NCI-H2029 (cell line): ENCODE data around the gene GFOD2.

Experiments used
- DNase-seq: peaks from one replicate; lab custom pipeline; 2025; lab: John Stamatoyannopoulos, UW

GFOD2 gene

DNA sequence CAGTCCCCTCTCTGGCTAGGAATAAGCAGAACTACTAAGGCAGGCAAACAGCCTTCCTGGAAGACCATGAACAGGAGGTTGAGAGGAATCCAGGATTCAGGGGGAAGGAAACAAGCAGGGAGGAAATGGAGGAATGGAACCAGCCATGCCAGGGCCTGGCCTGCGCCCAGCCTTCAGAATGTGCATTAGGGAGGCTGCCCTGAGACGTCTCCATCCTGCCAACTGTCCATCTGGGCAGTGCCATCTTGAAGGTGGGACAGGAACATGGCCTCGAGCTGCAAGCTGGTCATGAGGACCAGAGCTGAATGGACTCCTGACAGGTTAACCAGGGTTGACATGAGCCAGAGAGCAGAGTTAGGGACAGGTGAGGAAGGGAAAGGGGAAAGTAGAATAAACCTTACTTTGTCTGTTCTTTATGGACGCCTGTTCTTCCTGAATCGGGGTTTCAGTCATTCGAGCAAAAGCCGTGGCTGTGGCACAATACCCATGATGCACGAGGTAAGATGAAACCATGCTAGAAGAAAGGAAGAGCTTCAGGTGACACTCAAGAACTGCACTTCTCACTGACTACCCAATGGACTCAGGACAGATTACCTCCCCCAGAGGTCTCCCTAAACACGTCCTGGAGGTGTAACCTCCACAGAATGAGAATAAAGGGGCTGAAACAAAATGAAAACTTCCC is 12.1 kb upstream of the GFOD2 start:
- no peak for DNase-seq

DNA sequence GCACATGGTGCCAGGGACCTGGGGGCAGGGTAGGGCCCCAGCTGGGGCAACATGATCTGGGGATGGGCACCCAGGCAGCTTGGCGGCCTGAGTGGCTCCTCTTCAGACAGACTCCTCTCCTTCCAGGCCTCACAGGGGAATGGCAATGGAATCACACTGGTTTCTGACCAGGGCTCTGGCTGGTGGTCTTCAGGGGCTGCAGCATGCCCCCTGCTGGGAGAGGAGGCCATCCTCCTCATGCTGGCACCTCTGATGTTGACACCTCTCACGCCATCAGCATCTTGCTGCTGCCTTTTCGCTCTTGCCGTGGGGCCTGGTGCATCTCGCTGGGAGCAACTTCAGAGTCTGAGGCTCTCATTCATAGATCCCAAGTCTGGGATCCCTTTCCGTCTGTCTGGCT is 11.2 kb upstream of the GFOD2 start:
- no peak for DNase-seq

DNA sequence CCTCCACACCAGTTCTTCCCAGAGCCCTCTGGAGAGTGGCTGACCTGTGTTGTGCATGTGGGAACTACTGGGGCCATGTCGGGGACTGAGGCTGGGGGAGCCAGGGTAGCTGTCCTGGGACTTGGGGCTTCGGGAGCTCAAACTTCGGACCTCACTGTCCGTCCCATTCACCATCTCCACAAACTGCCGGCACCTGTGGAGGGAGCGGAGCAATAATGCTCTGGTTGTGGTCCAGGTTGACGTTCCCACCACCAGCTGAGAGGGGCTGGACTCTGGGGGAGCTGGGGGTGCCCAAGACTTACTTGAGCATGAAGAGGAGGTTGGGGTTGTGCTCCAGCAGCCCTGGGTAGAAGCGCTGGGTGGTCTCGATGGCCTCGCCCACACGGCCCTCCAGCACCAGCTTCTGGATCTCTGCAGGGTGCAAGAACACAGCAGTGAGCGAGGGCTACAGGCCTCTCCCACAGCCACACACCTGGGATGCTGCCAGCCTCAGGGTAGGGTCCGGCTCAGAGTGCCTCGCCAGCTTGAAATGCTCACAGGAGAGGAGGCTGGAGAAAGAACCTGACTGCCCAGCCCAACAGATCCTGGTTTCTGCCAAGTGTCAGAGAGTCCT is 10.6 kb upstream of the GFOD2 start:
- DNase-seq: no peak

DNA sequence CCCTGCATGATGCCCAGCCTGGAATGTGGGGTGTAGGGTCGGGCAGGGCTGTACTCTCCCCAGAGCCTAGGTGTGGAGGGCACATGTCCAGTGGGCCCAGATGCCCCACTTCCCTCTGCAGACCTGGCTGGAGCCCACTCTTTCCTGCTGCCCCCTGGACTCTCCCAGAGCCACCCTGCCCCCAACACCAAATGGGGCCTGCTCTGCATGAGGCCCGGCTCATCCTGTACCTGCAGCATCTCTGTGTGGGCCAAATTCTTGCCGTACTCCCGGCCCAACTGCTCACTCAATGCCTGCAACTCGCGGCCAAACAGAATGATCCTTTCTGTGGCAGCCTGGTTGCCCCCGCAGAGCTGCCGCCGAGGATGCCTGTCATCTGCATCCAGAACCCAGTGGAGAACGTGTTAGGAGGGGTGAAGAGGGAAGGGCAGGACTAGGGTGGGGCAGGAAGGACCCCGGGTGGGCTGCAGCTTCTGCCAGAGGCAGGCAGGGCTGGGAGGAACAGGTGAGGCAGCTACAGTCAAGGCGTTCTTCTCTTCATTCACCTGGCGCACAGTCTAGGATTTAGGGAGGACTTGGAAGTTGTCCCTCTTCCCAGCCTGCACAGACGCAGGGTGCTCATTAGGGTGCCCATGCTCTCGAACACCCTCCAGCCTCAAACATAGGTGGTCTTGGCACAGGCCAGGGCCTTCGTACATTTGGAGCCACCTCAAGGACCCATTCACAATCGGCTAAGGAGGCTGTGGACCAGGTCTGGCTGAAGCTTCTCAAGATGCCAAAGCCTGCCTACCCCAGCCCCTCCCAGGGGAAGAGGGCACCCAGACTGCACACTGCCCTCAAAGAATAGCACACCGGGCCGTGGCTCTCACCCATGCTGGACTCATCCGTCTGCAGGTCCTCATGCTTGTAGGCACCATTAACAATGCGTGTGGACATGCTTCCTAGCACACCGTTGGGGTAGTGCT is 8.7 kb upstream of the GFOD2 start:
- DNase-seq: no peak

DNA sequence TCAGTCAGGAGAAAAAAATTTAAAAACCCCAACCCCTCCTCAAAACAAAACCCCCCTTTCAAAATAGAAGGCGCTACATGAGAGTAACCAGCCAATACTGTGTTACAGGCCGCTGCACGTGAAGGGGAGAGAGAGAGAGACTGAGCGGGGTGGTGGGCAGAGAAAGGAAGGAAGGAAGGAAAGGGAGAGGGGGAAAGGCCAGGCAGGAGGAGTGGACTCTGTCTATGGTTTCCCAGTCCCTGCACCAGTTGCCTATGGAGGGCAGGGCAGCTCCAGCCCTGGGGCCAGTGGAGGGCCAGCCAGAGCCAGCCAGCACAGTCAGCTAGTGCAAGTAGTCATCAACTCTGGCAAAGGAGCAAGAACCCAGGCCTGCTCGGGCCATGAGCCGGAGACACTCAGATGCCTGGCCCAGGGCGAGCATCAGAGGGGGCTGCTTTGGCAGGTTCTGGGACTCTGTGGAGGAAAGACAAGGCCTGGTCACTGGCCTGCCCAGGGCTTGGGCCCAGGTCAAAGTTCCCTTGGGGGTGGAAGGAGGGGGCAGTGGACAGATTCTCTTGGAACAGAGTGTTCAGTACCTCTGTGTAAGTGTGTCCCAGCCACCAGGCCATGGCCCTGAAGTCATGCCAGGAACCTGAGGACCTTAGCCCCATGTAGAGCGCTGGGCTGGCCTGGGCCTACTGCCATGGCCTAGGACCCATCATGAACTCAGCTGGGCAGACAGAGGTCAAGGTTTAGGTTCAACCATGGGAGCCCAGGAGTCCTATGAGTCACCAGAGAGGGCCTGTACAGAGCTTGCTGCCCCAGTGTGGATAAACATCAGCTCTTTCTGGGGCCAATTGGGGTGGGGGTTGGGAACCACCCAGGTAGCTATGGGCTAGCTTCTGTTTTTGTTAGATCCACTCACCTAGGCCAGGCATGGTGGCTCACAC is 7.3 kb upstream of the GFOD2 start:
- DNase-seq: no peak

DNA sequence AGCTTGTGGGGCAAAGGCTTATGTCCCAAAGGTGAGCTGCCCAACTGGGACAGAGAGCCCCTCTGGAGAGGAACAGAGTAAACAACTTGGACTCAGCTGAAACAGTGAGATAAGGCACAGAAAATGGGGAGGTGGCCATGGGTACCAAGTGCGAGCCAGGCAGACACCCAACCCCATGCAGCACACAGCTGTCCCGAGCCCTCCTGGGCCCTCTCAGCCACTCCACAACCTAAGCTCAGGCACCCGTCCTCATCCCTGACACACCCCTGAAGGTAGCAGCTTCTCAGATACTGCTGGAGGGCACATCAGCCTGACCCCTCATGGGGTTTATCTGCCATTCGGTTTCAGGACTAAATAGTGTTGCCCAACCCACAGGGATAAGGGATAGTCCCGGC is 4.8 kb upstream of the GFOD2 start:
- DNase-seq: no peak

DNA sequence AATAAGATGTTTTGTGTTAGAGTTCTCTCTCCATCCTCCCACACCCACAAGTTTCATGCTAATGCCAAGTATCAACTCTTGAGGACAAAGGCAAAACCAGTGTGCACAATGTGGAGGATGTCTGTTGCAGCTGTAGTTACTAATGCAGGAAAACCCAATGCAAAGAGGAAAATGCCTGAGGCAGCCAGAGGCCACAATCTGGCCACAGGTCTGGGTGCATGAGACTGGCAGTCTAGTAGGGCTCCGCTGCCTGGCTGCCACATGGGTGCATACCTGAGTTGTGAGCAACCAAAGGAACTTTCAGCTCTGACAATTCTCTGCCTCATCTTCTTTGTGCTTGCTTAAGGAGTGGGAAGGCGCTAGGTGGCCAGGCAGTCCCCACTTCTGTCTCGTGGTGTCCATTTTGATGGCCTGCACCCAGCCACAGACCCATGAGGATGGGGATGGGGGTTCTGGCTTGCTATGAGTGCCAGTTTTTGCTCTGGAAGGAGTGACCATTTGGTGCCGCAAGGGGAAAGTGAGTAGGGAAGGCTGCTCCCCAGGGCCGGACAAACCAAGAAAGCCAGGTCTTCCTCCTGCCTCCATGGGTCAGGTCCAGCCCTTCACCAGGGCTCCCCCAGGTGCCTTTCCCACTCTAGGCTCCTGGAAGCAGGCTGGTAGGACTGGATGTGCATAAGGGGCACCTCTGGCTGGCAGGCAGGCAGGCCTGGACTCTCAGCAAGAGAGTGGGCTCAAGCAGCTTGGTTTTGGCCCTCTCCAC is 4.2 kb upstream of the GFOD2 start:
- DNase-seq: no peak

DNA sequence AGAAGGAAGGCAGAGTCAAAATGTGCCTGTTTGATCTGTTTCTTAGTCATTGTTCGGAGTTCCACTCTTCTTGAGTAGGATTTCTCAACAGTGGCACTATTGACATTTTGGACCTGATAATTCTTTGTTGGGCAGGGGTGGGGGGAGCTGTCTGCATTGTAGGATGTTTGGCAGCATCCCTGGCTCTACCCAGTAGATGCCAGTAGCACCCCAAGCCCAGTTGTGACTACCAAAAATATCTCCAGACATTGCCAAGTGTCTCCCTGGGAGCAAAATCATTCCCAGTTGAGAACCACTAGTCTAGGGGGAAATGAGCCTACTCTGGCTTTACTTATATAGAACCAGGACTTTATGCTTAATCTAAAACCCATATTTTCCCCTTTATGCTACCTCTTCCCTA is 1.1 kb upstream of the GFOD2 start:
- DNase-seq: no peak

DNA sequence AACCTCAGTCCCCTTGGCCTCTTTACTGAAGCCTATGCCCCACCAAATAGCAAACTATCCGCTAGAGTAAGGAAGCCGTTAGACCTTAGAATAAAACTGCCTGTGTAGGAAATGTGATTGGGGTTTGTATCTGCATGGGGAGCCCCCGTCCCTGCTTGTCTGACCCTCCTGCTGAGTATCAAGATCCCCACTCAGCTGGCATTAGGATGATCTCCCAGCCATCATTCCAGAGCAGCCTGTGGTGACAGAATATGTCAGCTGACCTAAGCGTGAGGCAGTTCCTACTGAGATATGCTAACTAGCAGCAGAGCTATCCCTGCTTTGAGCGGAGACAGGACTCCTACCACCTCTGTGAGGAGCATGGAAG is 645 bp upstream of the GFOD2 start:
- no peak for DNase-seq

DNA sequence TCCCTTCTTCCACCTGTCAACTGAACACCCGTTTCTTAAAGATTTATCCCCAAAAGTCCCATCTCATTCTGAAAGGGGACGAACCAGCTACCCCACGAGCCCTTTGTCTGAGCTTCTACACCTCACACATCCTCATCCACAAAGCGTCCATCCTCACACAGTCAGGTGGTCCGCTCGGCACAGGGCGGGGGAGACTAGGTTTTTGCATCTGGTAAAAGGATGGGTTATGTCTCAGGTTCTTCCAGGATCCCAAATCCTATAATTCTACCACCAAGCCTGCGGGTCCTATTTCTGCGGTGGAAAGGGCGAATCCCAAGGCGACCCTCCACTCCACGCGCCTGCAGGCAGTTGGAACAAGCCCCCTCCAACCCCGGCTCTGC is 458 bp downstream of the GFOD2 start:
- DNase-seq: no peak

DNA sequence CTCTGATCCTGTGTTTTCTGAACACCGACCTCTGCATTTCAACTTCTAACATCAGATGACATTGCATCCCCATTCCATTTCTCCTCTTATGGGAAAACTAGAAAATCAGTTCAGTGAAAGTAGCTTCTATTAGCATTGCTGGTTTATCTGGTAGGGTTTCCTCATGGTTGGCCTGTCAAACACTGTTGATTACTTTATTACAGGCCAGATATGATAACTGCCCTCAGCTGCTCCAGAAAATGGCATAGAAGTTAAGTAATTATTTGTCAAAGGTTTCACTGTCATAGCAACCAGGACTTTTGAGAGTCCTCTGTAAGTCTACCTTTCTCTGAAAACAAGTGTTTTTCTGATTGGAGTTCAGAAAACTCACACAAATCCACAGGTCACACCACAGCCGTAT is 3.0 kb downstream of the GFOD2 start:
- DNase-seq: no peak

DNA sequence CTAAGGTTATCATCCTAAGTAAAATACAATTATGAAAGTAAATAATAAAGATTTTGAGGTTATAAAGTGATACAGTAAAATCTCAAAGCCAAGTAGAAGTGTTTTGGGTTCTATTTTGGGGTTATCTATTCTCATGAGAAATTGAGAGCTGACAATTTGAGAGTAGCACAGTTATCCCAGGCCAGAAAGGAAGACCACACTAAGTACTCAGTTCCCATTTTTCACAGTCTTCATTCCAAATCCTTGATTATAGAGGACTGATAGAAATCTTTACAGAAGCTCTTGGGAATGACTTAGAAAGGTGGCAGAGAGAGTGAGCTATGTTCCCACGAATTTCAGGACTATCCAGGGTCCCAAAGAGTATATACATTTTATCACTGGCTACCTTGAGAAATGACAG is 4.6 kb downstream of the GFOD2 start:
- DNase-seq: no peak

DNA sequence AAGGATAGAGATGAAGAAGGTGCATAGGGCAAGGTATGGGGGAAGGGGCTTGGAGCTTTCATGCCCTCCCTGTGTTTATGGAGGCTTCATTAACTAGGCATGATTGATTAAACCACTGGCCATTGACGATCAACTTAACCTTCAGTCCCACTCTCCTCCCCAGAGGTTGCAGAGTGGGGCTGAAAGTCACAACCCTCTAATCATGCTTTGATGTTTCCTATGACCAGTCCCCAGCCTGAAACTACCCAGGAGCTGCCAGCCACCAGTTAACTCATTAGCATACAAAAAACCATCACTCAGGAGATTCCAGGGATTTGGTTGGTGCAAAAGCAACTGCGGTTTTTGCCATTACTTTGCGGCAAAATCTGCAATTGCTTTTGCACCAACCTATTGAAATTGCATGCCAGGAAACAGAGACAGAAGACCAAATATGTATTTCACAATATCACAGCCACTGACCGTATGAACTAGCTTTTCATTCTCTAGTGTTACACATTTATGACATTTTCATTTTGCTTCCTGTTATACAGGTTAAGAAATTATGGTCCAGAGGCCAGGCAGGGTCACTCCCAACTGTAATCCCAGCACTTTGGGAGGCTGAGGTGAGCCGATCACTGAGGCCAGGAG is 5.4 kb downstream of the GFOD2 start:
- no peak for DNase-seq

DNA sequence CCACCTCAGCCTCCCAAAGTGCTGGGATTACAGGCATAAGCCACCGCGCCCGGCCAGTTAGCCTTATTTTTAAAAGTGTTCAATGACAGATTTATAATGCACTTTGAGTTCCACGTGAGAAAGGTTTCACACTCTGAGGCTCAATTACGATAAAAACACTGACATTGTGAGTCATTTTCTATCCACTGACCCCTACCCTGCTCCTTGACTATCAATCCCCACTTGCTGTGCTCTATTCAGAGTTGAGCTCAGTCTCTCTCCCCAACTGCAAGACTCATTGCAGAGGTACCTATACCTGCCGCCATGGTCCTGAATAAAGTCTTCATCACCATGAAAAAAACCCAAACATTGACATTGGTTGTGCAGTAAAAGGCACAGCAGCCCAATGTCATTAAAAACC is 8.5 kb downstream of the GFOD2 start:
- DNase-seq: no peak

DNA sequence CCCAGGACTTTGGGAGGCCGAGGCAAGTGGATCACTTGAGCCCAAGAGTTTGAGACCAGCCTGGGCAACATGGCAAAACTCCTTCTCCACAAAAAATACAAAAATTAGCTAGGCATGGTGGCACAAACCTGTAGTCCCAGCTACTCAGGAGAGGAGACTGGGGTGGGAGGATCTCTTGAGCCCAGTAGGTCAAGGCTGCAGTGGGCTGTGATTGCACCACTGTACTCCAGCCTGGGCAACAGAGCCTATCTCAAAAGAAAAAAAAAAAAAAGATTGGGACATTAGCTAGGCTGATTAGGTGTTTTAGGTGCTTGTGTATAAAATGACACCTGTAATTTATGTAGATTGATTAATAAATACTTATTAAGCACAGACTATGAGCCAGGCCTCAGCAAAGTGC is 10.1 kb downstream of the GFOD2 start:
- no peak for DNase-seq

DNA sequence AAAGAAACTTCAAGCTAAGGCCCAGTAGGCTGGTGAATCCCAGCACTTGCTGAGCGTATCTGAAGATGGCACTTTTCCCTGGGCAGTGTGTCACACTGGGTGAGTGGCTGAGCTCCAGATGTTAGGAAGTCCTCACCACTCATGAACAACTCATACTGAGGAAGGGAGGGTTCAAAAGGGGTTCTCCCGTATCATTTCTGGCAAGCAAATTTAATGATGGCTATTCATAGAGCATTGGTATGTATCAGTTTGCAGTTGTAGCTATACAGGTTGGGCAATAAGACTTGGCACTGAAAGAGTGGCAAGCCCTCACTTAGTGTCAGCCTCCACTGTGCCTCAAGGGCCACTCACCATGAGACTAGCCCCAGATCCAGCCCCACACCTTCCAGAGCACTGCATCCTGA is 10.7 kb downstream of the GFOD2 start:
- DNase-seq: no peak

DNA sequence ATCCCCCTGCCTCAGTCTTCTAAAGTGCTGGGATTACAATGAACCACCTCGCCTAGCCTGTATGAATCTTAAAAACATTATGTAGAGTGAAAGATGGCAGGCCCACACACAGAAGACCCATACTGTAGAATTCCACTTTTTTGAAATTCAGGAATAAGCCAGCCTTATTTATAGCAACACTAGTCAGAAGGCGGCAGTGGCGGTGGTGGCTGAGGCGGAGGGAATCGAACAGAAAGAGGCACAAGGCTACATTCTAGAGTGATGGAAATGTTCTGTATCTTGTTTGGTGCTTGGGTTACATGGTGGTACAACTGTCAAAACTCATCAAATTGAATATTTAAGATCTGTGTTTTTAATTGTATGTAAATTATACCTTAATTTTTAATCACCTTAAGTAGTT is 11.3 kb downstream of the GFOD2 start:
- no peak for DNase-seq

DNA sequence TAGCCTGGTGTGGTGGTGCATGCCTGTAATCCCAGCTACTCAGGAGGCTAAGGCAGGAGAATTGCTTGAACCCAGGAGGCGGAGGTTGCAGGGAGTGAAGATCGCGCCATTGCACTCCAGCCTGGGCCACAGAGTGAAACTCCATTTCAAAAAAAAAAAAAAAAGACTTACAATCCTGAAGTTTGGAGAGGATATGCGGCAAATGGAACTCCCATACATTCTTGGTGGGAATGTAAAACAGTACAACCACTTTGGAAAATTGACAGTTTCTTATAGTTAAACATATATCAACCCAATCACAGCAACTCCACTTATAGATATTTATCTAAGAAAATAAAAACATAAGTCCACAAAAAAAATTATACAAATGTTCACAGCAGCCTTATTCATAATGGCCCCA is 11.9 kb downstream of the GFOD2 start:
- no peak for DNase-seq

DNA sequence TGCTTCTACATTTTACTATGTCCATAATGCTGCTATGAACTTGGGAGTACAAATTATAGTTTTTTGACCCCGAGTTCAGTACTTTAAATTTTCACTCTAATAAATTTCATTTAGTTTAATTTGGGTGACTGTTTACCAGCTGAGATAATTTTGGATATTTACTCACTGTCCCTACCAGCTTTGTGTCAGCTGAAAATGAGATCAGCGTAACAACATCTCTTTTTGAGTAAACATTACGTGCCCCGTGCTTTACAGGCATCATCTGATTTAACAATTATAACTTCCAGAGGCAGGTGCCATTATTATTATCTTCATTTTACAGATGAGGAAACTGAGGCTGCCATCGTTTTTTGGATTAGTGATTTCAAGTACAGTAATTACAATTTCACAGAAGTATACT is 15.0 kb downstream of the GFOD2 start:
- no peak for DNase-seq

DNA sequence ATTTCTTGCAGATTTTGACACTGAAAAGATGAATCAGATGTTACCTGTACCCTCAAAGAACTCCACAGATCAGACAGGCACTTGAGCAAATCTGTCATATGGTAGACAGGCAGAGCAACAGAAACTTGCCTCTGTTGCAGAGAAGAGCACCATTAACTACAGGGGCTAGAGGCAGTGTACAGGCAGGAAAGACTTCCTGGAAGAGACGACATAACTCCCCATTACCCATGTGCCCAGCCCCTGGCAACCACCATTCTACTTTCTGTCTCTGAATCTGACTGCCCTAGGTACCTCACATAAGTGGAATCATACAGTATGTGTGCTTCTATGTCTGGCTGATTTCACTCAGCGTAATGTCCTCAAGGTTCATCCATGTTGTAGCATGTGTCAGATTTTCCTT is 15.5 kb downstream of the GFOD2 start:
- no peak for DNase-seq

DNA sequence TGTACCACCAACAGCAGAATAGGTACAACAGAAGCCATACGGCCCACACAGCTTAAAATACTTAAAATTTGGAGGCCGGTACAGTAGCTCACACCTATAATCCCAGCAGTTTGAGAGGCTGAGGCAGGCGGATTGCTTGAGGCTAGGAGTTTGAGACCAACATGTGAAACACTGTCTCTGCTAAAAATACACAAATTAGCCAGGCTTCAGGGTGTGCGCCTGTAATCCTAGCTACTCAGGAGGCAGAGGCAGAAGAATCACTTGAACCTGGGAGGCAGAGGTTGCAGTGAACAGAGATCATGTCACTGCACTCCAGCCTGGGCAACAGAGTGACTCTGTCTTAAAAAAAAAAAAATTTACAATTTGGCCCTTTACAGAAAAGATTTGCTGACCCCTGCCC is 17.0 kb downstream of the GFOD2 start:
- no peak for DNase-seq
